Colonic mucosa (tissue), 4 donors: ENCODE data around the gene POLR3A. TPM values are rescaled to one million over a fixed set of nuclear protein-coding genes. Genes with fewer than 3 reads are reported as not detected.
A peak's percentile ranks its signal among the peaks of the same experiment; 100 is the strongest.

ENCODE experiments used
- DNase-seq: peaks from one replicate; pipeline ENCODE4 v3.0.0-alpha.2; 2020
- H3K27ac ChIP-seq: fragments of 200-600 bp; one replicate; pipeline ENCODE4 v1.8.0; 2021
- H3K27me3 ChIP-seq: fragments of 200-600 bp; one replicate; pipeline ENCODE4 v1.8.0; 2021
- H3K36me3 ChIP-seq: fragments of 200-600 bp; one replicate; pipeline ENCODE4 v1.8.0; 2021
- H3K4me1 ChIP-seq: fragments of 200-600 bp; one replicate; pipeline ENCODE4 v1.8.0; 2021; ENCODE audit warnings: mild to moderate bottlenecking
- H3K4me3 ChIP-seq: fragments of 200-600 bp; one replicate; pipeline ENCODE4 v1.8.0; 2021
- H3K9ac ChIP-seq, 2 donors: one replicate each; pipeline ENCODE4 v1.7.0; 2013; ENCODE audit warnings: control low read depth in 2 of 2, low read depth in 2 of 2, low read length in 2 of 2
- H3K9me3 ChIP-seq: fragments of 200-600 bp; one replicate; pipeline ENCODE4 v1.8.0; 2021
- intact Hi-C: fragments of 100-400 bp; cut with DNase I; formaldehyde crosslinking; loops from one replicate; pipeline ENCODE4 v1.14.1; 2022
- total RNA-seq, 2 donors: library from RNA; stranded (reverse); fragmentation: NEBNext Ultra II Directional in 1 of 2; extraction: Animal tissue kit (Norgen Biotek cat#: 25700) in 1 of 2; gene quantifications; one replicate each; pipeline ENCODE4 v1.2.1, GENCODE V29; 2021
- TF ChIP-seq, protein P1 (sequence below): fragments of 200-600 bp; IDR thresholded peaks from one replicate; pipeline ENCODE4 v1.8.0; 2022; ENCODE audit warnings: antibody characterized with exemption, mild to moderate bottlenecking
- donor health status: healthy.
- donor health status: DM: no; HTN: no; CAD: no.
- donor health status: DM: no; HTN: no; CAD: no.

The POLR3A gene
- total RNA-seq, 2 donors from 2014 or later = 11.3 to 14.6 TPM

DNA sequence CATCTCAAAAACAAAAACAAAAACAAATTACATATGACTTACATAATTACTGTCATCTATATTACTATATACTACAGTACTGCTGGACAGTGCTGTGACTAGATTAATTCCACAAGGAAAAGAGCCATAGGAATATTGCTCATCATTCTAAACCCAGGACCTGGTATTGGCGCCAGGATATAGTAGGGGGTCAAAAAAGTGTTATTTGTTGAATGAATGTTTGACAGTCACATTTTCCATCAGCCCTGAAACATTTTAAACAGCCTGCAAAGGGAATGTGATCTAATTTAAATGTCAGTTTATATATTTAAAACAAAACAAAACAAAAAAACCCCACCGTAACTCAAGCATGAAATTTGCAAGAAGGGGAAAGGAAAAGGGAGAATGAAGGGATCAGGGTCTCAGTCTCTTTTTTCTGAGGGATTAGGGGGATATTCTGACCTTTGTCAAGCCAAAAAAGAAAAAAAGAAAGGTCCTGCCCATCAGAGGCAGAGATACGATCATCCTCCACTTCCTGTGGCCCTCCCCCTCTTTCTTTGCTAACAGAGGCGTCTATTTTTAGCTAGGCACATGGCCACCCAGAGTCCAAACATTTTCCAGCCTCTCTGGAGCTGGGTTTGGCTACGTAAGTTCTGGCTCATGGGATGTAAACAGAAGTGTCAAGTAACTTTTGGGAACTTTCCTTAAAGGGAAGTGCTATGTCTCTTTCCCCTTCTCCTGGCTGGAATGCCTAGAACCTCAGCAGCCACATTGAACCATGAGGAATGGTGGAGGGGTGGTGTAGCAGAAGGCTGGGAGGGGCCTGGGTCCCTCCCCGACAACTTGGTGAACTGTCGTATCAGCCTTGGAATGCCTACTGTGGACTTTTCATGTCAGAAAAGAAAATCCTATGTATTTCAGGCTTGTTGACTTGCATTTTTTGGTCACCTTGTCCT lies 58.2 kb downstream of the POLR3A start:
- Histone ChIP-seq H3K27me3 (no peaks in the 10 kb centered on the region), H3K4me1 (no peaks in the 10 kb centered on the region), H3K9ac (no peak overlapping the region), H3K9me3 (no peaks in the 10 kb centered on the region), H3K27ac (peak overlapping the region; percentile 60), H3K36me3 (no peaks in the 10 kb centered on the region), H3K4me3 (no peak overlapping the region)
- intact Hi-C loops = no loop called here
- peak; percentile 48 for DNase-seq
- TF ChIP-seq, protein P1, sequence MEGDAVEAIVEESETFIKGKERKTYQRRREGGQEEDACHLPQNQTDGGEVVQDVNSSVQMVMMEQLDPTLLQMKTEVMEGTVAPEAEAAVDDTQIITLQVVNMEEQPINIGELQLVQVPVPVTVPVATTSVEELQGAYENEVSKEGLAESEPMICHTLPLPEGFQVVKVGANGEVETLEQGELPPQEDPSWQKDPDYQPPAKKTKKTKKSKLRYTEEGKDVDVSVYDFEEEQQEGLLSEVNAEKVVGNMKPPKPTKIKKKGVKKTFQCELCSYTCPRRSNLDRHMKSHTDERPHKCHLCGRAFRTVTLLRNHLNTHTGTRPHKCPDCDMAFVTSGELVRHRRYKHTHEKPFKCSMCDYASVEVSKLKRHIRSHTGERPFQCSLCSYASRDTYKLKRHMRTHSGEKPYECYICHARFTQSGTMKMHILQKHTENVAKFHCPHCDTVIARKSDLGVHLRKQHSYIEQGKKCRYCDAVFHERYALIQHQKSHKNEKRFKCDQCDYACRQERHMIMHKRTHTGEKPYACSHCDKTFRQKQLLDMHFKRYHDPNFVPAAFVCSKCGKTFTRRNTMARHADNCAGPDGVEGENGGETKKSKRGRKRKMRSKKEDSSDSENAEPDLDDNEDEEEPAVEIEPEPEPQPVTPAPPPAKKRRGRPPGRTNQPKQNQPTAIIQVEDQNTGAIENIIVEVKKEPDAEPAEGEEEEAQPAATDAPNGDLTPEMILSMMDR = no peak

DNA sequence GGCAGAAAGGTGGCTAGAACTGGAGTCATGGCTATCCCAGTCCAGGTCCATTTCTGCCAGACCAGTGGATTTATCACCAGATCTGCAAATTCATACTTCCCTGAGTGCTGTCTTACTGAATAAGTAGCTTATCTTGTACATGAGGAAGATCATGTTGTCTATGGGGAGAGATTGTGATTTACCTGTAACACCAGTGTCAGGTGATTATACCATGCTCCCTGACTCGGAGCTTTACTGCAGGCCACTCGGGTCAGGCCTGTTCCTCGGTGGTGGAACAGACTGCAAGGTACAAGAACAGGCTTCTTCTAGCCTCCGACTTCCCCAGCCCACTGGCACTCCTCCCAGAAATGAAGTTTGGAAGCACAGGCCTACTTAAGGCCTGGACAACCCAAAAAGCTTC lies 60.2 kb downstream of the POLR3A start:
- no peak for DNase-seq
- TF ChIP-seq, protein P1 = no peak
- no peaks in the 10 kb centered on the region for H3K9me3 ChIP-seq
- intact Hi-C loops = no loop called here
- no peaks in the 10 kb centered on the region for H3K27me3 ChIP-seq
- no peaks in the 10 kb centered on the region for H3K4me1 ChIP-seq
- H3K4me3 ChIP-seq = no peak overlapping the region
- no peak overlapping the region for H3K9ac ChIP-seq
- no peaks in the 10 kb centered on the region for H3K36me3 ChIP-seq
- no peak overlapping the region for H3K27ac ChIP-seq

DNA sequence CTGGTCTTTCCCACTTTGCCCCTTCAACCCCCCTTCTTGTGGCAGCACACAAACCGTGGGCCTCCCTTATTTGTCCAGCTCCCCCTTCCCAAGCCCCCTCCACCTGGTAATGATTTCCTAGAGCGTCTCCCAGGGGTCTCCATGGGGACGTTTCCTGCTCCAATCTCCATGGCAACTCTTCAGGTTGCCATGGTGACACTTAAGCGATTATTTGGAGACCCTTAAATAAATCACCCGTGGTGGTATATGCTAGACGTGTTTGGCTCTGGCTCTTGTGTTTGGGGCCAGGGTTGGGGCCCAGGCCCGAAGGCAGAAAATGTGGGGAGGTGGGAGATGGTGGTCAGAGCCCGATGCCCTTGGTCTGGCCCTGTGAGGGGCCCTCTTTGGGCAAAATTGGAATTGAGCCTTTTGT lies 61.7 kb downstream of the POLR3A start:
- intact Hi-C loops = no loop called here
- no peak for DNase-seq

DNA sequence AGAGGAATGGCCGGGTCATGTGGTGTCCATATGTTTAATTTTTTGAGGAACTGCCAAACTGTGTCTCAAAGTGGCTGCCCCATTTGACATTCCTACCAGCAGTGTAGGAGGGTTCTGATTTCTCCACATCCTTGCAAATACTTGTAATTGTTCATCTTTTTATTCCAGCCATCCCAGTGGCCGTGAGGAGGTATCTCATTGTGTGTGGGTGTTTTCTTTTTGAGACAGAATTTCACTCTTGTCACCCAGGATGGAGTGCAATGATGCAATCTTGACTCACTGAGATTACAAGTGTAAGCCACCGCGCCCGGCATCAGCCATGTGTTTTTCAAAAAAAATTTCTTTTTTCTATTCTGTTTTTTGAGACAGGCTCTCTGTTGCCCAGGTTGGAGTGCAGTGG lies 64.0 kb downstream of the POLR3A start:
- TF ChIP-seq, protein P1 = no peak
- intact Hi-C loops = no loop called here
- Histone ChIP-seq H3K9me3 (no peaks in the 10 kb centered on the region), H3K9ac (no peak overlapping the region), H3K36me3 (no peaks in the 10 kb centered on the region), H3K4me1 (no peaks in the 10 kb centered on the region), H3K4me3 (no peak overlapping the region), H3K27ac (no peak overlapping the region), H3K27me3 (no peaks in the 10 kb centered on the region)
- no peak for DNase-seq

More for the DNA sequence above, 61.7 kb downstream of the POLR3A start:
- Histone ChIP-seq H3K36me3 (no peaks in the 10 kb centered on the region), H3K27ac (no peak overlapping the region), H3K4me3 (no peak overlapping the region), H3K4me1 (no peaks in the 10 kb centered on the region), H3K27me3 (no peaks in the 10 kb centered on the region), H3K9me3 (no peaks in the 10 kb centered on the region), H3K9ac (no peak overlapping the region)
- TF ChIP-seq, protein P1 = no peak

DNA sequence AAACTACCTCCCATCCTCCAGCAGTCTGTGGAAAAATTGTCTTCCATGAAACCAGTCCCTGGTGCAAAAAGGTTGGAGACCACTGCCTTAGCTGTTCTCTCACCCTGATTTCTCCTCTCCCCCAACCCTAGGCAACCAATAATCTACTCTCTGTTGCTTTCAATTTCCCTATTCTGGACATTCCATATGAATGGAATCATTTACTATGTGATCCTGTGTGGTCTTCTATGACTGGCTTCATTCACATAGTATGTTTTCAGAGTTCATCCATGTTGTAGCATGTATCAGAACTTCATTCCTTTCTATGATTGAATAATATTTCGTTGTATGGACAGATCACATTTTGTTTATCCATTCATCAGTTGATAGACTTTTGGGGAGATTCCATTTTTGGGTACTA lies 64.5 kb downstream of the POLR3A start:
- Histone ChIP-seq H3K4me3 (no peak overlapping the region), H3K36me3 (no peaks in the 10 kb centered on the region), H3K27ac (no peak overlapping the region), H3K4me1 (no peaks in the 10 kb centered on the region), H3K9me3 (no peaks in the 10 kb centered on the region), H3K27me3 (no peaks in the 10 kb centered on the region), H3K9ac (no peak overlapping the region)
- TF ChIP-seq, protein P1 = no peak
- no peak for DNase-seq
- intact Hi-C loops = no loop called here
